Gastrocnemius medialis (tissue), 4 donors: Measurements from ENCODE around the gene ZNF653. TPM values are rescaled to one million over a fixed set of nuclear protein-coding genes. Genes with fewer than 3 reads are reported as not detected.

Source experiments
- ATAC-seq, 2 donors: fragments of 150-250 bp; one replicate each; pipeline ENCODE4 v1.9.1; 2016
- DNase-seq, 2 donors: peaks; one replicate each; pipeline ENCODE4 v3.0.0-alpha.2; 2019
- H3K27ac ChIP-seq, 4 donors: fragments of 200-600 bp; sonication (generic); 1 replicate in 1 of 4; 2 replicates in 3 of 4; pipeline ENCODE4 v1.5.1; 2016 to 2018; ENCODE audit warnings: mild to moderate bottlenecking in 2 of 4, moderate library complexity in 1 of 4
- H3K27me3 ChIP-seq, 3 donors: fragments of 200-600 bp; sonication (generic) in 2 of 3; 1 replicate in 1 of 3; 2 replicates in 2 of 3; pipeline versions ENCODE4 v1.5.1 to v1.6.0; 2016 to 2019; ENCODE audit warnings: mild to moderate bottlenecking in 1 of 3, moderate library complexity in 1 of 3
- H3K36me3 ChIP-seq, 2 donors: fragments of 200-600 bp; sonication (generic) in 1 of 2; one replicate each; pipeline ENCODE4 v1.5.1; 2017 to 2018
- H3K4me1 ChIP-seq, 2 donors: fragments of 200-600 bp; sonication (generic) in 1 of 2; one replicate each; pipeline ENCODE4 v1.5.1; 2016 to 2017; ENCODE audit warnings: mild to moderate bottlenecking in 2 of 2
- H3K4me3 ChIP-seq, 4 donors: fragments of 200-600 bp; sonication (generic) in 3 of 4; 1 replicate in 1 of 4; 2 replicates in 3 of 4; pipeline ENCODE4 v1.5.1; 2016 to 2019; ENCODE audit warnings: mild to moderate bottlenecking in 2 of 4
- H3K9me3 ChIP-seq, 3 donors: fragments of 200-600 bp; sonication (generic) in 2 of 3; 1 replicate in 1 of 3; 2 replicates in 2 of 3; pipeline ENCODE4 v1.5.1; 2016 to 2019
- CTCF ChIP-seq, 5 experiments: fragments of 450-650 bp in 3 of 5; fragments of 200-600 bp in 2 of 5; sonication (generic) in 2 of 5; IDR thresholded peaks in 4 of 5; conservative IDR thresholded peaks in 1 of 5; 1 replicate in 4 of 5; 2 replicates in 1 of 5; pipeline ENCODE4 v1.5.1; 2016 to 2019; ENCODE audit warnings: antibody characterized with exemption in 5 of 5, mild to moderate bottlenecking in 3 of 5, moderate library complexity in 3 of 5
- POLR2A ChIP-seq, 2 donors: fragments of 450-650 bp; IDR thresholded peaks; one replicate each; pipeline ENCODE4 v1.6.1; 2017; ENCODE audit warnings: antibody characterized with exemption in 2 of 2, mild to moderate bottlenecking in 2 of 2, moderate library complexity in 2 of 2
- in situ Hi-C, 4 donors: fragments of 200-750 bp; cut with MboI; loops; one replicate each; pipeline versions ENCODE4 v1.15.0 to v1.8.0; 2017; ENCODE audit warnings: low sequenced_read_pairs in 4 of 4
- intact Hi-C: fragments of 100-400 bp; cut with DNase I; formaldehyde crosslinking; loops from one replicate; pipeline ENCODE4 v1.15.1; 2023; ENCODE audit warnings: low total_unique reads
- total RNA-seq, 4 donors: library from RNA; depleted of rRNA; stranded (reverse); fragments of >200 nt; gene quantifications; one replicate each; pipeline versions ENCODE4 v1.1.0 to v1.2.3, GENCODE V29; 2016

Gene ZNF653
- total RNA-seq, 4 donors from 2014 or later = 5.6 to 25.8 (median 10.1) TPM

- Histone ChIP-seq H3K4me1 (peaks cover 0 to 3% of the 10 kb centered on the region in 2 donors), H3K27me3 (peaks cover 0 to 10% (median 7%) of the 10 kb centered on the region in 3 donors), H3K36me3 (no peaks in the 10 kb centered on the region), H3K4me3 (peak overlapping the region; percentile 45 to 60 (median 49)), H3K27ac (peak overlapping the region; percentile 74 to 84 (median 80)), H3K9me3 (no peaks in the 10 kb centered on the region)
- intact Hi-C loops = loop anchor here (2.0 to 5.0 kb wide), 3 partner anchors 23 to 154 kb away; partner anchors contain the start of genes ELOF1, EPOR and ZNF627
- in situ Hi-C loops = no loop called here
- peak; percentile 60 to 82 for DNase-seq
- TF ChIP-seq POLR2A (IDR thresholded peaks at IDR 0.05) = peak; percentile 60 to 80
- TF ChIP-seq CTCF (IDR thresholded peaks at IDR 0.05 in 4 of 5, conservative IDR thresholded peaks at IDR 0.05 in 1 of 5) = peak; percentile 75 to 91 (median 90)
- ATAC-seq = peak; percentile 87 to 94
Measured at GRCh38 chr19:11535792-11536595, 30.4 kb upstream of the ZNF653 start.

GRCh38 chr19:11534948-11535347, 29.3 kb upstream of the ZNF653 start:
- H3K27me3 ChIP-seq = peaks cover 0 to 8% (median 6%) of the 10 kb centered on the region in 3 donors
- H3K9me3 ChIP-seq = no peaks in the 10 kb centered on the region
- peak overlapping the region in 3 of 4 donors; percentile 74 to 84 (median 81) for H3K27ac ChIP-seq
- H3K4me3 ChIP-seq = no peak overlapping the region
- in situ Hi-C loops (no loop called here), intact Hi-C loops (loop anchor here (5.0 kb wide), 2 partner anchors 62 to 153 kb away; partner anchors contain the start of genes EPOR and ZNF627)
- no peak for ATAC-seq
- no peak for DNase-seq
- H3K4me1 ChIP-seq = peaks cover 0 to 3% of the 10 kb centered on the region in 2 donors
- TF ChIP-seq POLR2A (IDR thresholded peaks at IDR 0.05) (no peak), CTCF (IDR thresholded peaks at IDR 0.05 in 4 of 5, conservative IDR thresholded peaks at IDR 0.05 in 1 of 5) (no peak)
- no peaks in the 10 kb centered on the region for H3K36me3 ChIP-seq

GRCh38 chr19:11534538-11534937, 28.9 kb upstream of the ZNF653 start:
- DNase-seq (no peak), ATAC-seq (no peak)
- Histone ChIP-seq H3K27ac (peak overlapping the region in 2 of 4 donors; percentile 81 to 84), H3K9me3 (no peaks in the 10 kb centered on the region), H3K36me3 (no peaks in the 10 kb centered on the region), H3K27me3 (peaks cover 0 to 4% (median 4%) of the 10 kb centered on the region in 3 donors), H3K4me3 (no peak overlapping the region), H3K4me1 (peaks cover 0 to 3% of the 10 kb centered on the region in 2 donors)
- in situ Hi-C loops = no loop called here
- TF ChIP-seq CTCF (IDR thresholded peaks at IDR 0.05 in 4 of 5, conservative IDR thresholded peaks at IDR 0.05 in 1 of 5) (no peak), POLR2A (IDR thresholded peaks at IDR 0.05) (no peak)
- intact Hi-C loops = no loop called here

- intact Hi-C loops (no loop called here), in situ Hi-C loops (no loop called here)
- DNase-seq = peak; percentile 45 to 79
- H3K27ac ChIP-seq = no peak overlapping the region
- H3K9me3 ChIP-seq = no peaks in the 10 kb centered on the region
- H3K4me1 ChIP-seq = peaks cover 13 to 24% of the 10 kb centered on the region in 2 donors
- H3K27me3 ChIP-seq = no peaks in the 10 kb centered on the region
- ATAC-seq = peak in 1 of 2 donors; percentile 53
- no peak for TF ChIP-seq POLR2A (IDR thresholded peaks at IDR 0.05)
- TF ChIP-seq CTCF (IDR thresholded peaks at IDR 0.05 in 4 of 5, conservative IDR thresholded peaks at IDR 0.05 in 1 of 5) = peak in 1 of 5 experiments; percentile 7
- H3K36me3 ChIP-seq = no peaks in the 10 kb centered on the region
- H3K4me3 ChIP-seq = no peak overlapping the region
Measured at GRCh38 chr19:11530432-11530831, 24.8 kb upstream of the ZNF653 start.
